Measurements from ENCODE around the gene CFAP298.
"Not testable (repeated sequence)": the region's sequence is repeated elsewhere in the genome, so short reads cannot be mapped to it uniquely, and the experiment has no call there.

Gene CFAP298

GRCh38 chr21:32565856-32566465 lies 46.2 kb downstream of the CFAP298 start:
- no peak for DNase-seq (ENCODE audit: low read depth in 1 of 2, low spot score in 1 of 2)
- no peak for TF ChIP-seq CTCF (IDR thresholded peaks at IDR 0.05; ENCODE audit: insufficient read depth, low read length)
- no peak for TF ChIP-seq GABPA (IDR thresholded peaks at IDR 0.05; ENCODE audit: low read depth)
- TF ChIP-seq, protein P1, sequence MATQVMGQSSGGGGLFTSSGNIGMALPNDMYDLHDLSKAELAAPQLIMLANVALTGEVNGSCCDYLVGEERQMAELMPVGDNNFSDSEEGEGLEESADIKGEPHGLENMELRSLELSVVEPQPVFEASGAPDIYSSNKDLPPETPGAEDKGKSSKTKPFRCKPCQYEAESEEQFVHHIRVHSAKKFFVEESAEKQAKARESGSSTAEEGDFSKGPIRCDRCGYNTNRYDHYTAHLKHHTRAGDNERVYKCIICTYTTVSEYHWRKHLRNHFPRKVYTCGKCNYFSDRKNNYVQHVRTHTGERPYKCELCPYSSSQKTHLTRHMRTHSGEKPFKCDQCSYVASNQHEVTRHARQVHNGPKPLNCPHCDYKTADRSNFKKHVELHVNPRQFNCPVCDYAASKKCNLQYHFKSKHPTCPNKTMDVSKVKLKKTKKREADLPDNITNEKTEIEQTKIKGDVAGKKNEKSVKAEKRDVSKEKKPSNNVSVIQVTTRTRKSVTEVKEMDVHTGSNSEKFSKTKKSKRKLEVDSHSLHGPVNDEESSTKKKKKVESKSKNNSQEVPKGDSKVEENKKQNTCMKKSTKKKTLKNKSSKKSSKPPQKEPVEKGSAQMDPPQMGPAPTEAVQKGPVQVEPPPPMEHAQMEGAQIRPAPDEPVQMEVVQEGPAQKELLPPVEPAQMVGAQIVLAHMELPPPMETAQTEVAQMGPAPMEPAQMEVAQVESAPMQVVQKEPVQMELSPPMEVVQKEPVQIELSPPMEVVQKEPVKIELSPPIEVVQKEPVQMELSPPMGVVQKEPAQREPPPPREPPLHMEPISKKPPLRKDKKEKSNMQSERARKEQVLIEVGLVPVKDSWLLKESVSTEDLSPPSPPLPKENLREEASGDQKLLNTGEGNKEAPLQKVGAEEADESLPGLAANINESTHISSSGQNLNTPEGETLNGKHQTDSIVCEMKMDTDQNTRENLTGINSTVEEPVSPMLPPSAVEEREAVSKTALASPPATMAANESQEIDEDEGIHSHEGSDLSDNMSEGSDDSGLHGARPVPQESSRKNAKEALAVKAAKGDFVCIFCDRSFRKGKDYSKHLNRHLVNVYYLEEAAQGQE (IDR thresholded peaks at IDR 0.05; ENCODE audit: insufficient replicate concordance, low read depth) = no peak
- TF ChIP-seq SPI1 (IDR thresholded peaks at IDR 0.05; ENCODE audit: borderline replicate concordance, low read depth) = no peak
- no peak for TF ChIP-seq POLR2AphosphoS5 (IDR thresholded peaks at IDR 0.05; ENCODE audit: low read depth)
- Histone ChIP-seq H3K27ac (replicated peaks) (no peak overlapping the region), H3K4me3 (replicated peaks; ENCODE audit: insufficient read depth, low read length) (no peak overlapping the region), H3K27me3 (ENCODE audit: insufficient read depth, poor library complexity, severe bottlenecking) (no peaks in the 10 kb centered on the region)

- no peak for DNase-seq (ENCODE audit: low read depth in 1 of 2, low spot score in 1 of 2)
- Histone ChIP-seq H3K27me3 (ENCODE audit: insufficient read depth, poor library complexity, severe bottlenecking) (no peaks in the 10 kb centered on the region), H3K27ac (replicated peaks) (no peak overlapping the region), H3K4me3 (replicated peaks; ENCODE audit: insufficient read depth, low read length) (no peak overlapping the region)
- TF ChIP-seq, protein P1 (IDR thresholded peaks at IDR 0.05; ENCODE audit: insufficient replicate concordance, low read depth) = no peak
- TF ChIP-seq GABPA (IDR thresholded peaks at IDR 0.05; ENCODE audit: low read depth) = no peak
- no peak for TF ChIP-seq POLR2AphosphoS5 (IDR thresholded peaks at IDR 0.05; ENCODE audit: low read depth)
- TF ChIP-seq SPI1 (IDR thresholded peaks at IDR 0.05; ENCODE audit: borderline replicate concordance, low read depth) = no peak
- TF ChIP-seq CTCF (IDR thresholded peaks at IDR 0.05; ENCODE audit: insufficient read depth, low read length) = no peak
Observed at GRCh38 chr21:32562915-32563314, 49.3 kb downstream of the CFAP298 start.

DNA sequence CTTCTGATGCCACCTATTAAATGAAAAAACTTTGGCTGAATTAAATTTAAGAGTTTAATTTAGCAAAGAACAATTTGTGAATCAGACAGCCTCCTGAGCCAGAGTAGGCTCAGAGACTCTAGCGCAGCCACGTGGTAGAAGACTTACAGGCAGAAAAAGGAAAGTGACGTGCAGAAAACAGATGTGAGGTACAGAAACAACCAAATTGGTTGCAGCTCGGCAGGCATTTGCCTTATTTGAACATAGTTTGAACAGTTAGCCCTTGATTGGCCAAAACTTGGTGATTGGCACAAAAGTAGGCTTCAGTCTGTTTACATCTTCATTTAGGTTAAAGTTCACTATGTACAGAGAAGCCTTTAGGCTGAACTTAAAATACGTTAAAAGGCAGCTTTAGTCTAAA lies 49.8 kb downstream of the CFAP298 start:
- Histone ChIP-seq H3K4me3 (replicated peaks; ENCODE audit: insufficient read depth, low read length) (no peak overlapping the region), H3K27ac (replicated peaks) (no peak overlapping the region), H3K27me3 (ENCODE audit: insufficient read depth, poor library complexity, severe bottlenecking) (no peaks in the 10 kb centered on the region)
- DNase-seq (ENCODE audit: low read depth in 1 of 2, low spot score in 1 of 2) = no peak
- TF ChIP-seq SPI1 (IDR thresholded peaks at IDR 0.05; ENCODE audit: borderline replicate concordance, low read depth) (no peak), GABPA (IDR thresholded peaks at IDR 0.05; ENCODE audit: low read depth) (no peak), CTCF (IDR thresholded peaks at IDR 0.05; ENCODE audit: insufficient read depth, low read length) (no peak), POLR2AphosphoS5 (IDR thresholded peaks at IDR 0.05; ENCODE audit: low read depth) (no peak)
- TF ChIP-seq, protein P1 (IDR thresholded peaks at IDR 0.05; ENCODE audit: insufficient replicate concordance, low read depth) = no peak

DNA sequence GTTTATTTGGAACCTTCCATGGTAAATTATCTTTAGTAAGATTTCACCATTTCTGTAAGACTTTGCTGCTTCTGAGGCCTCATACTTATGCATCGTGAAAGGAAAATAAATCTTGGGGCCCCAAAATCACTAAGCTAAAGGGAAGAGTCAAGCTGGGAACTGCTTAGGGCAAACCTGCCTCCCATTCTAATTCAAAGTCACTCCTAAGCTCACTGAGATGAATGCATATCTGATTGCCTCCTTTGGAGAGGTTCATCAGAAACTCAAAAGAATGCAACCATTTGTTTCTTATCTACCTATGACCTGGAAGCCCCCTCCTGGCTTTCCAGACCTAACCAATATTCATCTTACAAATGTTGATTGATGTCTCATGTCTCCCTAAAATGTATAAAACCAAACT lies 50.7 kb downstream of the CFAP298 start:
- H3K4me3 ChIP-seq (replicated peaks; ENCODE audit: insufficient read depth, low read length); DNase-seq (ENCODE audit: low read depth in 1 of 2, low spot score in 1 of 2): not testable (repeated sequence)

More for the DNA sequence above, 50.7 kb downstream of the CFAP298 start:
- not testable (repeated sequence) for H3K27me3 ChIP-seq (ENCODE audit: insufficient read depth, poor library complexity, severe bottlenecking); H3K27ac ChIP-seq (replicated peaks)

Data from HL-60 (cell line).